ENCODE results near the gene CACNB3. TPM values are rescaled to one million over a fixed set of nuclear protein-coding genes. Genes with fewer than 3 reads are reported as not detected.

The CACNB3 gene
- polyA plus RNA-seq, 4 donors = 47.6 to 55.1 (median 50.7) TPM

DNA sequence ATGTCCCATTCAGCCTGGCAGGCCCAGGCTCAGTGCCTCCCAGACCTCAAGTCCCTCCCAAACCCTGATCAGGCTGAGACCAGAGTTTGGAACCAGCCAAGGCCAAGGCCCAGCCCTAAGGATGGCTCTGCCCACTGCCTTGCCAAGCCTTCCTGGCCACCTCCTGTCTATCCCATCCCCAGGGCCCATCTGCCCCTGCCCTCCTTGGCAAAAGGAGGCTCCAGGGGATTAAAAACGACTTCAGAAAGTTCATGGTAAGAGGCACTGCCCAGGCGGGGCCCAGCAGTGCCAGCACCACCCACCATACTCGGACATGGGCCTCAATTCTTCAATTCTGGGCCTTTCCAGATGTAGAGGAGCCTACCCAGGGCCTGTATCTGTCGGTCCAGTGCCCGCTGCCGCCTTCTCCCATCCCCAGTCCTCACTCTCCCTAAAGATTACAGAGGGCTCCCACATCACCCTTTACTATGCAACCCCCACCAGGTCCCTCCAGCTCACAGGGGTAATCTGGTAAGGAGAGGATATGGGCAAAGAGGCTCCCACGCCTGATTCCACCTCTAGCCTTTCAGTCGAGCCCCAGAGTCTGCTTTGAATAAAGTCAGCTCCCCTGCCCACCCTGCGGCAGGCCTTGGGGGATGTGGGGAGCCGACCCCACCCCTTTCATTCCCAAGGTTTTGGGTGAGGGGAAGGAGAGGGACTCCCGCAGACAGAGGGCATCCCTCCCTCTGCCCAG lies 30.3 kb upstream of the CACNB3 start:
- no peak for DNase-seq (ENCODE audit: low read depth in 4 of 4, low spot score in 3 of 4)

- DNase-seq (ENCODE audit: low read depth in 4 of 4, low spot score in 3 of 4) = no peak
These were observed 29.8 kb upstream of the CACNB3 start for GRCh38 chr12:48788524-48788853.

- DNase-seq (ENCODE audit: low read depth in 4 of 4, low spot score in 3 of 4) = peak in 2 of 4 donors; percentile 72 to 79
These were observed 29.2 kb upstream of the CACNB3 start, which contains the start of gene ADCY6 for GRCh38 chr12:48788854-48789775. Gene ADCY6, minus strand, starts transcription at chr12:48789089. Its CDS starts 5,655 bp downstream, at chr12:48783434.

DNA sequence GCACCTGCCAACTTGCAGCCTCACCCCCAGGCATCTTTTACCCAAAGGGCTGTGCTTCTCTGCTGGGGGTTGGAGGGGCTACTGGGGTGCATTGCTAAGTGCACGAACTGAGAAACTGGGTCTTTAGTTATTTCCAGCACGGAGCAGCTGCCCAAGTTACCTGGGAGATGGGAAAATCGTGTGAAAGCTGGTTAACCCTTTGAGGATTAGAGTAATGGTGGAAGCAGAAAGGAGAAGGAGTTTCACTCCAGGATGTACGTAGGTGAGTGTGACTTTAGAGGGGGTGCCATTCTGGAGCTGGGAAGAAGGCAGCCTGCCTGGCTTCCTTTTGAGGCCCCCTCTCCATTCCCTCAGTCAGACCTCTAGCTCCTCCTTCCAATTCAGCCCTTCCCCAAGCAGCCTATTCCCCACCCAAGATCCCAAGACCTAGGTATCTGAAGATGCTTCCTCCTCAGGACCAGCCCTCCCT lies 28.4 kb upstream of the CACNB3 start:
- DNase-seq (ENCODE audit: low read depth in 4 of 4, low spot score in 3 of 4) = no peak

DNA sequence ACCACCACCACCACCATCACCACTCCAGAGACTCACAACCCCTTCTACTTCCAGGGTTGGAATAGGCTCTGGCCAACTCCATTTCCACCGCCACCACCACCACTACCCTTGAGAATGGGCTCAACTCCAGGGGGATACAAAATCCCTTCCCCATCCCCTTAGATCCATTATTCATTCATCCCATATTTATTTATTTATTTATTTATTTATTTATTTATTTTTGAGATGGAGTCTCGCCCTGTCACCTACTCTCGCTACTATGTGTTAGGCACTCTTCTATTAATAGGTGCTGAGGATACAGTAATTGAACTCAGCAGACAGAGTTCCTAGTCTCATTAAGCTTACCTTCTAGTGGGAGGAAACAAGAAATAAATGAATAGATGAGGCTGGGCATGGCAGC lies 24.6 kb upstream of the CACNB3 start:
- DNase-seq (ENCODE audit: low read depth in 4 of 4, low spot score in 3 of 4) = no peak

DNA sequence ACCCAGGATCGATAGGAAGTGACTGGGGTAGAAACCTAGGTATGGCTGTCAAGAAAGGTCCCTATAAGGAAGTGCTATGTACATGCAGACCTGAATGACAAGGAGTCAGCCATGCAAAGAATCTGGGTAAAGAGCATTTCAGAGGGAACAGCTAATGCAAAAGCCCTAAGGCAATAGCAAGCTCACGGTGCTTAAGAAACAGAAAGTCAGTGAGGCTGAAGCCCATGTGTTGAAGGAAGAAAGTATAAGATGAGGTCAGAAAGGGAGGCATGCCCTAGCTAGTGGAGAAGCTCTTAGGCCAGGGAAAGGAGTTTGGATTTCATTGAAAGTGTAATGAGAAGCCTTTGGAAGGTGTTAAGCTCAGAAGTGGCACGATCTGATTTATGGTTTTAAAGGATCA lies 23.4 kb upstream of the CACNB3 start:
- peak in 1 of 4 donors; percentile 48 for DNase-seq (ENCODE audit: low read depth in 4 of 4, low spot score in 3 of 4)

DNA sequence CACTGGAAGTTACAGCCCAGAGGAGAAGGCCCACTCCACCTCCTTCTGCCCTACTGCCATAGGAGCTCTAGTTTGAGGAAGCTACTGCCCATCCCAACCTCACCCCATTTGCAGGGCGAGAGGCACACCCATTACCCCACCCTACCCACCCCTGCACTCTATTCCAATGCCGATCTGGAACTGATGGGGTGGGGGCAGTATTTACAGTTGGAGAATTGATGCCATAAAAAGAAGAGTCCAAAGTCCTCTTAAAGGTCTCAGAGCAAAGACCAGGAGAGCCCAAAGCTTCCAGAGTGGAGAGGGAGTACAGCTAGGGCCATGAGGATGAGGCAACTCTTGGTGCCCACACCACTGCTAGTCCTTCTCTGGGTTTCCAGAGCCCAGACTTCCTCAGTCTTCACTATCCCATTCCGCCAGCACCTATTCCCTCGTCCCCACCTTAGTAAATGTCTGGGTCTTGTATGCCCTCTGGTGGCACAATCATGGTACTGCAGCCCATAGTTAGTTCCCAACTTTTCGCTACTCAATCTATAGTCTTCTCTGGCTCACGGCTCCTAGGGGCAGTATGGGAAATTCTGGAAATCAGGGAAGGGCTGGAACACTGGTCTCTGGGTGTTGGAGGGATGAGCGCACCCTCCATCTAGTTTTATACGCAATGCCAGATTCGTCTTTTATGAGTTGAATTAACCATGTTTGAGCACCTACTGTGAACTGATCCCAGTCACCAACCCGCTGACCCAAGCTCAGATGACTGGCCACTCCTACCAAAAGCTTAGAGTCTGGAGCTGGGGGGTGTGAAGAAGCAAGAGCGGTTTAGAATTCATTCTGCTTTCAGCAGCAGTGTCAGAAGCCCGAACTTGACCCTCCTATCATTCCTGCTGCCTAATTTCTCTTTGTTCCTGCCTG lies 22.5 kb upstream of the CACNB3 start:
- peak in 1 of 4 donors; percentile 64 for DNase-seq (ENCODE audit: low read depth in 4 of 4, low spot score in 3 of 4)

DNA sequence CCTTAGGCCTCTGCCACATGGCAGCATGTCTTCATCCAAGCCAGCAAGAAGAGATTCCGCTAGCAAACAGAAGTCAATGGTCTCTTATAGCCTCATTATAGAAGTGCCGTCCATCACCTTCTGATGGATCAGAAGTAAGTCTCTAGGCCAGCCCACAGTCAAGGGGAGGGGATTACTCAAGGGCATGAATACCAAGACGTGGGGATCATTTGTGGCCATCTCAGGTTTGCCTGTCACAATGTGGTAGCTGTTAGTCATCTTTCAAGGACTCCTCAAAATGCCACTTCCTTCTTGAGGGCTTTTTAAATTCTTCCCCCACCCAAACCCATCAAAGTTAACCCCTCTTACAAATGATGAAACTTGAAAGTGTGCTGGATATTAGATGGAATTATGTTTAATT lies 21.3 kb upstream of the CACNB3 start:
- DNase-seq (ENCODE audit: low read depth in 4 of 4, low spot score in 3 of 4) = no peak

- no peak for DNase-seq (ENCODE audit: low read depth in 4 of 4, low spot score in 3 of 4)
These were observed 17.8 kb upstream of the CACNB3 start for GRCh38 chr12:48800457-48800856.

DNA sequence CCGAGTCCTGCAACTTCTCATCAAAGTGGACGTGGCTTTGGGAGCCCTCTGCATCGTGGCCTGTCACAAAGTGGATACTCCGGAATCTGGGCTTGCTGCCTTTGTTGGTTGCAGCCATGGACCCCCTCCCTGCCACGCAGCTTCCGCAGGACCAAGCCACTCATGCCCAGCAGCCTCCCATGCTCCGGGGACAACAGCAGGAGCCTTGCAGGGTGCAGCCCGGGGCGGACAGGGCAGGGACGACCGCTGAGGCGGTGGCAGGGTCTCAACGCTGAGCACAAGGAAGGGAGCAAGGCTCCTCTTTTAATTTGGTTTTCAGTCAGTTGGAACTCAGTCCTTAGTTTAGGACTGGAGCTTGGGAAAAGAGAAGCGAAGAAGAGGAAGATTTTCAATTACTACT lies 17.3 kb upstream of the CACNB3 start:
- no peak for DNase-seq (ENCODE audit: low read depth in 4 of 4, low spot score in 3 of 4)

- no peak for DNase-seq (ENCODE audit: low read depth in 4 of 4, low spot score in 3 of 4)
These were observed 14.6 kb upstream of the CACNB3 start for GRCh38 chr12:48803675-48804074.

GRCh38 chr12:48807981-48808380 lies 10.3 kb upstream of the CACNB3 start:
- DNase-seq (ENCODE audit: low read depth in 4 of 4, low spot score in 3 of 4) = no peak

DNA sequence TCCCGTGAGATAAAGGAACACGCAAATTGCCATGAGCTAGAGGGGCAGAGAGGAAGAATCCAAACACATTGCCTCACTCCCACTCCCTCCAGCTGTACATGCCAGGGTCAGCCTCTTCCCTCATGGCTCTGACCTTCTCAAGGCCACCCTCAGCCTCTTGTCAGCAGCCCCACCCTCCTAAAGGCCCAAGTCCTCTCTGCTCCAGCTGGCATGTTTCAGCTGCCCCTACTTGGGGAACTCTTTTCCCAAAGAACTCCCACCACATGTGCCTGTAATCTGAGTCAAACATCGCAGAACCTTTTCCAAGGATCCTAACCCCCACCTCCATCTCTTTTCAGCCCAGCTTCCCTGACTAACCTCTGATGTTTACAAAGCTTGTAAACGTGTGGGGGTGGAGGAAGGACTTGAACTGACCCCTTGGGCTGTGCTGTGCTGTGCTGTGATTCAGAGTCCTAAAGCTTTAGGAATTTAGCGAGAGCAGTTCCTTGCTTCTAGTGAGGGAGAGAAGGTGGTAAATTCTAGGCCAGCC lies 7.3 kb upstream of the CACNB3 start:
- DNase-seq (ENCODE audit: low read depth in 4 of 4, low spot score in 3 of 4) = peak in 1 of 4 donors; percentile 55

- DNase-seq (ENCODE audit: low read depth in 4 of 4, low spot score in 3 of 4) = no peak
These were observed 6.7 kb upstream of the CACNB3 start for GRCh38 chr12:48811437-48812090.

DNA sequence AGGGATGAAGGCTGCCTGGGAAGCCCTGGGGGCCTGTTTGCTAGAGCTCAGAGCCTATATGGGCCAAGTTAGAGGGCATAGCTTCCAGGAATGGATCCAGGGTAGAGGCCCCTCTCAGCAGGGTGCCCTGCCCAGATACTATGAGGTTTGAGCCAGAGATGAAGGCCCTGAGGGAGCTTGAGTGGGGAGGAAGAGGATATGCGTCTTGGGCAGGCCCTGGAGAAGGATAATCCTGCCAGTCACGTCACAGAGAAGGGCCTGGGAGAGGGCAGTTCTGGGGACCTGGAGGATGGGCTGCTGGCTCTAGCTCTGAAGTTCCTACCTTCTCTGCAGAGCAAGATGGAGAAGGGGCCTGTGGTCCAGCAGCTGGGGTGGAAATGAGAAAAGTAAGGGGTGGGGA lies 5.9 kb upstream of the CACNB3 start:
- no peak for DNase-seq (ENCODE audit: low read depth in 4 of 4, low spot score in 3 of 4)

DNA sequence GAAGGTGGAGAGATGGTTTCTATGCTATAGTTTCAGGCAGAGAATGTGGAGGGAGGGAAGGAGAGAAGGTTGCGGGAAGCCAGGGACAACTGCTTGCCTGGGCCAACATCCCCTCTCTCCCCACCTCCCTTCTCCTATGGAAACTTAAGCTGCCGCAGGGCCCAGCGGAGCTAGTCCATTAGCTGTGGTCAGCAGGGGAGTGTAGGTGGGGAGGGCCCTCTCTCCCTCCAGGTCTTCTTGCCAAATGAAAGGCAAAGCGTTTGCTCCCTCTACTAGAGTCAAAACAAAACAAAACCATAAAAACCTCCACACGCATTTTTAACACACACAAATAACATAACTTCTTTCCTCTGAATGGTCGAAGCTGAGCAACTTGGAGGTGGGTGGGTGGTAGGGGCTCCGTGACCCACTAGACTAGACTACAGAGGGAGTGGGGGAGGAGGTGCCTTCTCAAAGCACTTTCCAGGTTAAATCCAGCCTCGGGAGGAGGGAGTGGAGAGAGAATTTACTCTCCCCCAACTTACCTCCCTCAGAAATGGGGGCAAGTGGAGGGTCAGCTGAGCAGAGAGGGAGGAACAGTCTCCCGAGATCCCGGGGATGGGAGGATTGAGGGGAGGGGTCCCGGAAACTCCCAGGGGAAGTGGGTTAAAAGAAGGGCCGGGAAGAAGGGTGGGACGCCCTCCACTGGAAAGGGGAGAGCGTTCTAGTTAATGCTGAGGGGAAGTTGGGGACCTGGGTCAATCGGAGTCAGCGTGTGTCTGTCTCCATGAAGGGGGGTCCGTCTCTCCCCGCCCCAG lies 4.6 kb upstream of the CACNB3 start:
- DNase-seq (ENCODE audit: low read depth in 4 of 4, low spot score in 3 of 4) = no peak

DNA sequence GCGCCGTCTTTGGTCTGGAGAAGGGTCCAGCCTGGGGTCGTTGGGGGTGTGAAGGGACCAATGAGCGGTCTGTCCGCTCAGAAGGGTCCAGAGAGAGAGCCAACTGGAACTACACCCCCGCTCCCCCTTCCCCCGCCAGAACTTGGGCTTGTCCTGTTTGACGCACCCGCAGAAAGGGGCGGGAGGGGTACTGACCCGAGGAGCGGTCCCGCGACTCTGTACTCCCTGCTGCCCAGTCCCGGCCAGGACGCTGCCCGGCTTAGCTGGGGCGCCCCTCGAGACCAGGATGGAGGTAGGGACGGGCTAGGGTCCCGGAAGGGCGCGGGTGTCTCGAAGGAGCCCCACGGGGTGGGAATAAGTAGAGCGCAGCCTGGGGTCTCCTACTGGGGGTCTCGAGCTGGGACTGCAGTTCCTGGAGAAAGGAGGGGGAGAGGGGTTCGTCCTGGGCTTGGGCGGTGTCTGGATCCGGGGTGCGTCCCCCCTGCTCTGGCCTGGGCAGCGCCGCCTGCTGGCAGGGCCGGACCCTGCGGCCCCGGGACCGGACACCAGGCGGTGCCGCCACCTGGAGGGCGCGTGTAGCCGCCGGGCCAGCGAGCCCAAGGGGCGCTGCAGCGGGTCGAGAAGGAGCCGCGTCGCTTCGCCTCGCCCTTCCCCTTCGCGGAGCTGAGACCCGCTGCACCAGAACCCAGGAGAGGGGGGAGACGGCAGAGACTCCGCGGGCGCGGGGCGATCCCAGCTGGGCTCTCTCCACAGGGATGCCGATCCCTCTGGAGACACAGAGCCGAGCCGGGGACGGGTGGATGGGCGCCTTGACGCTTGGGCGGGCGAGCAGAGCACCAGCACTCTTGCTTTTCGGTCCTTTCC lies 3.8 kb upstream of the CACNB3 start:
- peak in 2 of 4 donors; percentile 54 to 72 for DNase-seq (ENCODE audit: low read depth in 4 of 4, low spot score in 3 of 4)
